ENCODE measurements around the gene PHF13. TPM values are rescaled to one million over a fixed set of nuclear protein-coding genes. Genes with fewer than 3 reads are reported as not detected.

The PHF13 gene
- total RNA-seq, 2 donors from 2014 or later: 14.8 to 23.7 TPM

DNA sequence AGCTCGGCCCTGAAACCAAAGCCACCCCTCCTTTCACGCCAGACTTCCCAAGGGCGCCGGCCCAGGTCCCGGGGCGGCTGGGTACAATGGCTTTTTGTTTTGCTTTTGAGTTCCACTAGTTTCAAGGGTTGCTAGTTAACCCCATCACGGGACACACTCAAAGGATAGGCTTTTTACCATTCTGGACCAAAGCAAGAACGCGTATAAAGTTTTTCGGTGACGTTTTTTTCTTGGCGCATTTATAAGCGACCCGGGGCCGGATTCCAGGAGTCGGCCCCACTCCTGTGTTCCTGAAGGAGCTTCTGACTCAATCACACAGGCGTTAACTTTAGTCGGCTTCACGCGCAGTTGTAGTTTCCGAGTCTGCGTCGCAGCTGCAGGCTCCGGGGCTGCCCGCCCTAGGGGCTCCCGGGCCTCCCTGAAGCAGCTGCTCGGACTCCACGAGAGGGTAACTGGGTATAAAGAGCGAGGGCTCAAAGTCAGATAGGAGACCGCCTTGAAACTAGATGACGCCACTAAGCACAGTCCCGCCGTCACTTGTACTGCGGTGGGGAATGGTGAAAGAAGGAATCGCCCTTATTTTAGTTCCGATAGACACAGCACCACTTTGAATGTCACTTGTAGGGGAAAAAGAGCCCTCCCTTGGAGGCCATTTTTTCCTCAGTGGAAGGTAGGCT lies 10.2 kb upstream of the PHF13 start:
- ATAC-seq (replicated peaks): peak; percentile 14
- peak overlapping the region; percentile 87 for H3K4me3 Mint-ChIP-seq
- peak overlapping the region; percentile 87 for H3K27ac Mint-ChIP-seq
- no peaks in the 10 kb centered on the region for H3K27me3 Mint-ChIP-seq
- peaks cover 32% of the 10 kb centered on the region for H3K36me3 Mint-ChIP-seq (ENCODE audit: low read depth)
- no peaks in the 10 kb centered on the region for H3K9me3 Mint-ChIP-seq
- H3K4me1 Mint-ChIP-seq: peaks cover 5% of the 10 kb centered on the region

DNA sequence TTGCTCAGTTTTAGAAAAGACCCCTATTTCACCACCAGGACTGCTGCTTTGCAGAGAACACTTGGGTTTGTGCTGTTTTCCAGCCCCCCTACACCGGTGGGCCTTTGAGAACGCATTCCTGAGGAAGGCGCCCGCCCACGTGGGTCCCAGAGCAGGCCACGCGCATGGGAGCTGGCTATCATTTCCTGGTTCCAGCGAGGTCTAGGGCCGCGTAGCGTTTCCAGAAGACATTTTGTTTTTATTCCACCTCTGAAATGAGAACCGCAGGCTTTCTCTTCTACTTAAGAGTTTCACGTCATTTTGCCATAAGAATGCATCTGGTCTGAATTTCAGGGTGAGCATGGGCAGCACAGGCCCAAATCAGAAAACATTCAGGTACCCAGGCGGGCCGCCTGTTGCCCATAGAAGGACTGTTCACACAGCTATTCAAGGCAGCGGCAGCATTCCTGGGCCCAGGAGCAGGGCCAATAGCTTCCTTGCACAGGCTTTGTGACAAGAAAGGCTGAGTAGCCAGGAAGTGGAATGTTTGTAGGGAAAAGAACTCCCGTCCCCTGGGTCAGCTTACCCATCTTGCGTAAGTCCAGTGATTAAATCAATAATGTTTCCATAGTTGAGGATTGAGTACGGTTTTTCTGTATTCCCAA lies 9.5 kb upstream of the PHF13 start:
- Mint-ChIP-seq H3K4me1 (peaks cover 5% of the 10 kb centered on the region), H3K27me3 (no peaks in the 10 kb centered on the region), H3K4me3 (peak overlapping the region; percentile 87), H3K36me3 (ENCODE audit: low read depth) (peaks cover 26% of the 10 kb centered on the region), H3K9me3 (no peaks in the 10 kb centered on the region), H3K27ac (peak overlapping the region; percentile 87)
- no peak for ATAC-seq (replicated peaks)

DNA sequence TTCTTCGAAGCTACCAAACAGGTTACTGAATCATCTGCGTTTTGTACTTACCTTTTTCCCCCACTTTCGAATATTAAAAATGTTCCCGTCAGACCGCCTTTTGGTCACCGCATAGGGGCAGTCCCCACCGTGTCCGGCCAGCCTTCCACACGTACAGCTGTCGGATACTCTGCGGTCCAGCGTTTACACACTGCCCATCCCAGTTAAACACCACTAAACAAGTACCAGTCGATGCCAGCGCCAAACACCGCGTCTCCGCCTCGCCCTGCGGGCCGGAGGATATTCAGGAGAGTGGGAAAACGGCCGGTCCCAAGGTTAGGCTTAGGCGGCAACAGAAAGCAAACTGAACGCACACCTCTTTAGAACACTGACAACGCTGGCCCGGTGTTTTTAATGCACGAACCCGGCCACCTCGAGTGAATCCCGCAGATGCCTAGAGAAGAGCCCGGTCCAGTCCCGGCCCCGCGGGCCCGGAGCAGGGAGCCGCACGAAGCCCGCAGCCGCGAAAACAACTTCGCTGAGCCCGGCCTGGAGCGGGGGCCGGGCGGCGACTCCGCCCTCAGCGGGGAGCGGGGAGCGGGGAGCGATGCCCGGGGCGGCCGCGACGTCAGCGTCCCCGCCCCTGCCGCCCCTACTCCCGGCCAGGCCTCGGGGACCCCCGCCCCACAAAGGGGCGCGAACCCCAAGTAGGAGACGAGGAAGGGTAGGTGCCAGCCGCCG lies 730 bp upstream of the PHF13 start:
- Mint-ChIP-seq H3K36me3 (ENCODE audit: low read depth) (peaks cover 24% of the 10 kb centered on the region), H3K27ac (peak overlapping the region; percentile 97), H3K4me1 (peaks cover 9% of the 10 kb centered on the region), H3K27me3 (no peaks in the 10 kb centered on the region), H3K4me3 (peak overlapping the region; percentile 99), H3K9me3 (no peaks in the 10 kb centered on the region)
- peak; percentile 58 for ATAC-seq (replicated peaks)

DNA sequence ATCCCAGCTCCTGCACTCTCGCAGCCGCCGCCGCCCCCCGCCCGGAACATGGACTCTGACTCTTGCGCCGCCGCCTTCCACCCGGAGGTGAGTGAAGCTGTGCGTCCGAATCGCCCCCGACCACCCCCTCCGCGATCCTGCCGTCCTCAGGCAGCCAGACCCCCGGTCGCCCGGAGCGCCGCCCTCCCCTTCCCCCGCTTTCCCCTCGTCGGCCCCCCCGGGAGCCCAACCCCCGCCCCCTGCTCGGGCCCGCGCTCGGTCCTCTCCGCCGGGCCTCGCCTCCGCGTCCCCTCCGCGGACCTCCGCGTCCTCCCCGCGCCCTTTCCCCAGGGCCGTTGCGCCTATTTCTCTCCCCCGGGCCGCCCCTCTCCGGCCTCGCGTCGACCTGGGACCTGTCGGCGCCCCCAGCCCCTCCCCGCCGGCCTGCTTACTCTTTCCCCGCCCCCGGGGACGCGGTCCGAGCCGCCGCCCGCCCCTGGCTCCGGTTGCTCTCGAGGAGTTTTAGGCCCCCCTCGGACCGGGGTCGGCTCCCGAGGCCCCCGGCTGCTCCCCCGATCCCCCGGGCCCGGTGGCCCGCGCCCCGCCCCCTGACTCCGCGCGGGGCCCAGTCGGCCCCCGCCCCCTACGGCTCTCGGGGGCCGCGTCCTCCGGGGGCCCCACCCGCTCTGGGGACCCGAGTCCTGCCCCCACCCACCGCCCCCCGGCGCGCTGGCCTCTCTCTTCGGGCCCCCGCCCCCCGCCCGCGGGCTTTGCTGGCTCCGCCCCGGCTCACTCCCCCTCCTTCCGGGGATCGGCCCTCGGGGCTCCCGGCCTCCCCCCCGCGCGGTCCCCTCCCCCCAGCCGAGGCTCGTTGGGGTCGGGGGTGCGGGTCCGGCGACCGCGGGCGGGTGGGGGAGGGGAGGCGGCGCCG lies 743 bp downstream of the PHF13 start:
- no peak for ATAC-seq (replicated peaks)
- Mint-ChIP-seq H3K4me1 (peaks cover 9% of the 10 kb centered on the region), H3K36me3 (ENCODE audit: low read depth) (peaks cover 37% of the 10 kb centered on the region), H3K27ac (no peak overlapping the region), H3K27me3 (no peaks in the 10 kb centered on the region), H3K9me3 (no peaks in the 10 kb centered on the region), H3K4me3 (peak overlapping the region; percentile 99)

DNA sequence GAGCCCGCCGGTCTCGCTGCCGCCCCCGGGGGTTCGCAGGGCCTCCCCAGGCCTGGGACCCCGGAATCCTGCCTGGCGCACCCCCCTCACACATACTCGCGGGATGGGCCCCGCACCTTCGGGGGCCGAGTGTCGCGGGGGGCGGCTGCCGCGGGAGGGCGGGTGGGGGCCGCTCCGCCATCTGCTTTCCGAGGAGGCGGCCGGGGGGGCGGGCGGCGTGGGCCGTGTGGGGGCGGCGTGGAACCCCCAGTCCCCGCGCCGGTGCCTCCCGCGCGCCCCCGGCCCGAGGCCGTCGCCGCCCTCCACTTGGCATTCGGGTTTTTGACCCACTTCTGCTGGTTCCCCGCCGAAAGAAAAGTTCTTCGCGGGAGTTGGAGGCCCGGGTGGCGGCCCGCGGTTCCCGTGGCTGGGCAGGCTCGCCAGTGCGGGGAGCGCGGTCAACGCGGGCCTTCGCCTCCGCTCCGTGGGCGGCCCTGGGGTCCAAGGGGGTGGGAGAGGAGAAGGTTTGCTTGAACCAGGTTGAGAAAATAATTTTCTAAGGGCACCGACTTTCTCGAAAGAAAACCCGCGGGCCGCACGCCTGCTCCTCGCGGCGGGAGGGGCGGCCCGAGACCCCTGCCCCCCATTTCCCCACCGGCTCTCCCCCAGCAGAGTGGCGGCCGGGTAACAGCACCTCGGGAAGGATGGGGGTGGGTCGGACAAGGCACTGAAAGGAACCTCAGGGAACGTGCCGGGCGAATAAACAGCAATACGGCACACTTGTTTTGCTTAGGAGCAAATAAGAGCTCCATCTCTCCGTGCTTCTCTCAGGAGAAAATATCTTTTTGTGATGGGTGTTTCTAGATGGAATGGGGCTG lies 1.6 kb downstream of the PHF13 start:
- H3K4me3 Mint-ChIP-seq: peak overlapping the region; percentile 72
- peaks cover 9% of the 10 kb centered on the region for H3K4me1 Mint-ChIP-seq
- peaks cover 46% of the 10 kb centered on the region for H3K36me3 Mint-ChIP-seq (ENCODE audit: low read depth)
- ATAC-seq (replicated peaks): no peak
- H3K27me3 Mint-ChIP-seq: no peaks in the 10 kb centered on the region
- peak overlapping the region; percentile 38 for H3K27ac Mint-ChIP-seq
- no peaks in the 10 kb centered on the region for H3K9me3 Mint-ChIP-seq

DNA sequence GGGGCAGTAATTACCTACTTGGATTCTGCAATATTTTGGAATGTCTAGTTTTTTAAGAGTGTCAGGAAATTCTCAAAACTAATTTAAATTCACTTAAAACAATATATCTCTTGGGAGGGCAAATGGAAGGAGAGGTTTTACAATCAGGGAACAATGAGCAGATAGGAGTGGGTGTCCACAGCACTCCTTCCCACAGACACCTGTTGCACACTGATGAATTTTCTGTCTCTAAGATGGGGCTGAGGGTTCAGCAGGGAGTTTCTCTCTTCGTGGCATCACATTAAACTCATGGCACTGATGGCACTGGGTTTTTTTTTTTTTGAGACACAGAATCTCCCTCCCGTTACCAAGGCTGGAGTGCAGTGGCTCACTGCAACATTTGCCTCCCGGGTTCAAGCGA lies 5.5 kb downstream of the PHF13 start:
- no peaks in the 10 kb centered on the region for H3K9me3 Mint-ChIP-seq
- no peak overlapping the region for H3K4me3 Mint-ChIP-seq
- H3K4me1 Mint-ChIP-seq: peaks cover 3% of the 10 kb centered on the region
- no peak overlapping the region for H3K27ac Mint-ChIP-seq
- no peak for ATAC-seq (replicated peaks)
- peaks cover 82% of the 10 kb centered on the region for H3K36me3 Mint-ChIP-seq (ENCODE audit: low read depth)
- H3K27me3 Mint-ChIP-seq: no peaks in the 10 kb centered on the region

DNA sequence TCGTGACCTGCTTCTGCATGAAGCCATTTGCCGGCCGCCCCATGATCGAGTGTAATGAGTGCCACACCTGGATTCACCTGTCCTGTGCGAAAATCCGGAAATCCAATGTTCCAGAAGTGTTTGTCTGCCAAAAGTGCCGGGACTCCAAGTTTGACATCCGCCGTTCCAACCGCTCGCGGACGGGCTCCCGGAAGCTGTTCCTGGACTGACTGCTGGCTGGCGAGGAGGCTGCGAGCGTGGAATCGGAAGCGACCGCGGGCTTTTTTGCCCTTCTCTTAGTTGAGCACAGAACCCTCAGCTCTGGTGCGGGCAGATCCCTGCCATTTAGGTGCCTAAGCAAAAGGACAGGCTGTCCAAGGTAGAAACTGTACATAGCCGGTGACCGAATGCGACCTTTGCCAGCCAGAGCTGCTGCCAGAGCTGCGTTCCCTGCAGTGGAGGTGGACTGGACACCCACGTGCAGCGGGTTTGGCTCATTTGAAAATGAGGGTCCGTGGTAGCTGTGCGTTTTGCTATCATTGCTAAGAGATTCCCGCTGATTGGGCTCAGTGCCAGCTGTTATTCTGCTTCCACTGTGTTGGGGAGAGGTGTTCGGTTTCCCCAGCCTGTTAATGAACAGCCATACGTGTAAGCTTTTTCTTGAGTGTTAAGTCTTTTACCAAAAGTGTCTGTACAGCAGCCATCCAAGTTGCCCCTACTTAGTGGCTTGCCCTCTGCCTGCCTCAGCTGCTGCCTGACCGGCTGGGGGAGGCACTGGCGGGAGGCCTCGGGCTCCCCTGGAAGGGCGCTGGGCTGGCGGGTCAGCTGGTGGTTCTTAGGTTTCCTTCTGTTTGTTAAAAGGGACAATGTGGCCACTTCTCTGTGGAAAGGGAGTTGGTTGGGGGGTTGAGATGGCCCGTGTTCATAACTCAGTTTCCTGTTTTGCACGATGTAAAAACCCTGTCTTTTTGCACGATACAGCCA lies 8.2 kb downstream of the PHF13 start:
- Mint-ChIP-seq H3K9me3 (no peaks in the 10 kb centered on the region), H3K27ac (no peak overlapping the region), H3K4me1 (no peaks in the 10 kb centered on the region), H3K36me3 (ENCODE audit: low read depth) (peaks cover 81% of the 10 kb centered on the region), H3K27me3 (no peaks in the 10 kb centered on the region), H3K4me3 (no peak overlapping the region)
- ATAC-seq (replicated peaks): no peak

DNA sequence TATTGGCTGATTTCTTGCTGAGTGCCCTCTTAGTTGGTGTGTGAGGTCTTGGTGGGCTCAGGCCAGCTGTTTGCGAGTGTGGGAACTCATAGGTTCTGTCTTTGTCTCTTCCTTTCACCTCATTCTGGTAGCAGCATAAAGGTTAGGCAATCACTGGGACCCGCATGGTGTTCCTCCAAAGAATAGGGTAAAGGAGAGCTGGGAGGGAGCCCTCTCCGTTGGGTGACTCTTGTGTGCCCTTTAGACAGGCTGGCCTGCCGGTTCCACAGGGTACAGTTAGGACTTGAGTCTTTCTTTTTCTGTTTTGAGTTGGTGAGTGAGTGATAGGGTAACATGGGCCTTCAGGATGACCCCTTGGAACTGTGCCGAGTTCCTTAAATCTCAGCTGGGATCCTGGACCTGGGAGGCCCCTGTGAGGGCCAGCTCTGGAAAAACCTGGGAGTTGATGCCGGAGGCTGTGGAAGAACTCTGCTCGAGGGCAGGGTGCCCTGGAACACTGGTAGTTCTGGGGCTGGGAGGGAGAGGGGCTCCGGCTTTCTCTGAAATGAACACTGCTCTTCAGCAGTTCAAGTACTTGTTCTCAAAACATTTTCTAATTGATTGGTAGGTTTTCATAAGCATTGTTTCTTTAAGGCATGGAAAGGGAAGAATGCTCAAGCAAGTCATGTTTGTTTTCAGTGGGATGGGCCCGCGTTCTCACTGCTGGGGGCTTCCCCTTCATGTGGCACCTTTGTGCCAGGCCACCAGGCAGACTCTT lies 9.0 kb downstream of the PHF13 start:
- peaks cover 80% of the 10 kb centered on the region for H3K36me3 Mint-ChIP-seq (ENCODE audit: low read depth)
- H3K27me3 Mint-ChIP-seq: no peaks in the 10 kb centered on the region
- no peak overlapping the region for H3K4me3 Mint-ChIP-seq
- H3K27ac Mint-ChIP-seq: no peak overlapping the region
- no peaks in the 10 kb centered on the region for H3K9me3 Mint-ChIP-seq
- ATAC-seq (replicated peaks): no peak
- no peaks in the 10 kb centered on the region for H3K4me1 Mint-ChIP-seq

DNA sequence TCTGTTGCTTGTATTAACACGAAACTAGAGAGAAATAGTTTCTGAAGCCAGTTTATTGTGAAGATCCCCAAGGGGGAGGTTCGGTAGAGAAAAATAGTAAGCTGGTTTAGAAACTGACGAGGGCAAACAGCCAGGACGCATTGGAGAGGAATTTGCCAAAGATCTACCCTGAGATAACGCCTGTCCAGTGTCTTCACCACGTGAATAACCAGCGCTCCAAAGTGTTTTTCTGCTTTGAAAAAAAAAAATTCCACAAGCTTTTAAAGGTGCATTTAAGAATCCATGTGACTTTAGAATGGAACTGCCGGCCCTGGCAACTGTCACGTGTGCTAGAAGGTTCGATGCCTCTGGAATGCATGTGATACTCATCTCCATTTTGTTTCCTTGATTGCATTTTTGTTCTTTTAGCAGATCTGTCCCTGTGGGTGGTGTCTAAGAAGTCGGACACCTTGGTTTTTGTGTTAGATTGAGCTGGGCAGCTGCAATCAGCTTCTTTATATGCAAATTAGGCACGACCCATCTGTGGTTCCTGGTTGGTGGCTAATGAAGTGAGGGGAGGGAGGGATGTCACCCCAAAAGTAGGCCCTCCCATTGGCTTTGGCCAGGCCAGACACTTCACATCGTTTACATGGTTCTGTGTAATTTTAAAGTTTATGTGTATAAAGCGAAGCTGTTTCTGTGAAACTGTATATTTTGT lies 9.9 kb downstream of the PHF13 start:
- peak overlapping the region; percentile 88 for H3K4me3 Mint-ChIP-seq
- H3K27me3 Mint-ChIP-seq: no peaks in the 10 kb centered on the region
- H3K4me1 Mint-ChIP-seq: no peaks in the 10 kb centered on the region
- peaks cover 80% of the 10 kb centered on the region for H3K36me3 Mint-ChIP-seq (ENCODE audit: low read depth)
- no peak for ATAC-seq (replicated peaks)
- no peaks in the 10 kb centered on the region for H3K9me3 Mint-ChIP-seq
- no peak overlapping the region for H3K27ac Mint-ChIP-seq

DNA sequence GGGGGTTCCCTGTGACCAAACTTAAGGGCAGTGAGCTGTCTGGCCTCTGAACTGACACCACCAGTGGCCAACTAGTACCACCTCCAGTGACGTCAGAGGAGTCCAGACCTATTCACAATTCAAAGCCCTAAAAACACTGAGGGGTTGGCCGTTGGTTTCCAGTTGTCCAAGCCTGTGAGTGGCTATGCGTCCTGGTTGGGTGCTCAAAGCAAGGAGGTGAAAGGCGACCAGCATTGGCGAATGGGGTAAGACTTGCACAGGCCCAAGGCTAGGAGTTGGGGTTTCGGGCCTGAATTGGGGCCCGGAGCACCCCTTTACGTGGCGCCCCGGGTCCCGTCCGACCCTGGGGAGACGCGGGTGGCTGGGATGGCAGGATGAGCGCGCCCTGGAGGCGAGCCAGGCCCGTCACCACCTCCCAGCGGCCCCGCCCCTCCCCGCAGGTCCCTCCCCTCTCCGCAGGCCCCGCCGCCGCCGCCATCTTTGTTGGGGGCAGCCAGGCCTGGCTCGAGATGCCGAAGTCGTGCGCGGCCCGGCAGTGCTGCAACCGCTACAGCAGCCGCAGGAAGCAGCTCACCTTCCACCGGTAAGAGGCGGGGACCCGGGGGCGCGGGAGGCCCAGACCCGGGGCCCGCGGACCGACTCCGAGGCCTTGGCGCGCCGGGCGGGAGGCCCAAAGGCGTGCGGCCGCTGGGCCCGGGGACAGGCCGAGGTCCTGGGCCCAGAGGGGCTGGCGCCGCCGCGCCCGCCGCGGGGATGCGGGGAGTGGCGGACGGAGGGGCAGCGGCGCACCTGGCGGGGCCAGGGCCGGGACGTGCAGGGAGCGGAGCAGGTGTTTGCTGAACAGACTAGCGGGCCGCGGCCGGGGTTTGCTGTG lies 11.4 kb downstream of the PHF13 start, which contains the start of gene THAP3:
Gene THAP3 (plus strand): TSS at position 159 of the 874 bp plus-strand sequence. CDS start 351 bp downstream, at position 510.
- H3K4me1 Mint-ChIP-seq: peaks cover 5% of the 10 kb centered on the region
- H3K36me3 Mint-ChIP-seq (ENCODE audit: low read depth): peaks cover 77% of the 10 kb centered on the region
- no peaks in the 10 kb centered on the region for H3K9me3 Mint-ChIP-seq
- peak within 1 kb of the TSS; percentile 89 for H3K27ac Mint-ChIP-seq
- no peaks in the 10 kb centered on the region for H3K27me3 Mint-ChIP-seq
- peak within 1 kb of the TSS; percentile 88 for H3K4me3 Mint-ChIP-seq
- peak; percentile 97 for ATAC-seq (replicated peaks)

DNA sequence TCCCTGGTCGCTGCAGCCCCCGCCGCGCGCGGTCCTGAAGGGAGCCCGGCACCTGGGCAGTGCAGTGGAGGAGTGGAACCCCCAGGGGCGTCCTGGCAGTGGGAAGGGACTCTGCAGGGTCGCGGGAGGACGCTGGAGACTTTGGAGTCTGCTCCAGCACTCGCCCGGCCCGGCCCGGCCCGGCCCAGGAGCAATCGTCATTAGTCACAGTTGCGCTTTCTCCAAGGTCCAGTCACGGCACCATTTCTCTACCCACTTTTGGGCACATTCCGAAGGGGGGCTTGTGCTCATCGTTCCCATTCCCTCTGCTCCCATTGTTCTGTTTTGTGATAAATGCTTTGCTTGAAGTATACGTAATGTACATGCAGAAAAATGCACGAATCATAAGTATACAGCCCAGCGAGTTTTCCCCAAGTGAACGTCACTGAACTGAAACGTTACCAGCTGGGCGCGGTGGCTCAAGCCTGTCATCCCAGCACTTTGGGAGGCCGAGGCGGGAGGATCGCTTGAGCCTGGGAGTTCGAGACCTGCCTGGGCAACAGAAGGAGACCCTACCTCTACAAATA lies 12.1 kb downstream of the PHF13 start:
- peaks cover 77% of the 10 kb centered on the region for H3K36me3 Mint-ChIP-seq (ENCODE audit: low read depth)
- peak overlapping the region; percentile 88 for H3K4me3 Mint-ChIP-seq
- no peaks in the 10 kb centered on the region for H3K27me3 Mint-ChIP-seq
- ATAC-seq (replicated peaks): peak; percentile 48
- H3K9me3 Mint-ChIP-seq: no peaks in the 10 kb centered on the region
- peak overlapping the region; percentile 89 for H3K27ac Mint-ChIP-seq
- H3K4me1 Mint-ChIP-seq: peaks cover 5% of the 10 kb centered on the region

All from activated T-helper 17 cell treated with anti-CD3 and anti-CD28 coated beads, Interleukin-2, amount 50 U/mL, for 72 hours (primary cell).